HL-60 (cell line): Measurements from ENCODE around the gene NTRK2.

Source experiments
- GABPA ChIP-seq: IDR thresholded peaks from 2 replicates; pipeline ENCODE4 v1.6.1; 2012; ENCODE audit warnings: low read depth
- POLR2AphosphoS5 ChIP-seq: IDR thresholded peaks from 2 replicates; pipeline ENCODE4 v1.6.1; 2012; ENCODE audit warnings: low read depth
- SPI1 ChIP-seq: IDR thresholded peaks from 2 replicates; pipeline ENCODE4 v1.6.1; 2012; ENCODE audit warnings: low read depth, mild to moderate bottlenecking, borderline replicate concordance
- TF ChIP-seq, protein P1 (sequence below): IDR thresholded peaks from one replicate; pipeline ENCODE4 v1.5.1; 2011; ENCODE audit warnings: low read length, control low read depth, inconsistent platforms; ENCODE audit not compliant: insufficient read depth
- TF ChIP-seq, protein P2 (sequence below): IDR thresholded peaks from 2 replicates; pipeline ENCODE4 v1.6.1; 2012; ENCODE audit warnings: low read depth; ENCODE audit not compliant: insufficient replicate concordance

- TF ChIP-seq, protein P1, sequence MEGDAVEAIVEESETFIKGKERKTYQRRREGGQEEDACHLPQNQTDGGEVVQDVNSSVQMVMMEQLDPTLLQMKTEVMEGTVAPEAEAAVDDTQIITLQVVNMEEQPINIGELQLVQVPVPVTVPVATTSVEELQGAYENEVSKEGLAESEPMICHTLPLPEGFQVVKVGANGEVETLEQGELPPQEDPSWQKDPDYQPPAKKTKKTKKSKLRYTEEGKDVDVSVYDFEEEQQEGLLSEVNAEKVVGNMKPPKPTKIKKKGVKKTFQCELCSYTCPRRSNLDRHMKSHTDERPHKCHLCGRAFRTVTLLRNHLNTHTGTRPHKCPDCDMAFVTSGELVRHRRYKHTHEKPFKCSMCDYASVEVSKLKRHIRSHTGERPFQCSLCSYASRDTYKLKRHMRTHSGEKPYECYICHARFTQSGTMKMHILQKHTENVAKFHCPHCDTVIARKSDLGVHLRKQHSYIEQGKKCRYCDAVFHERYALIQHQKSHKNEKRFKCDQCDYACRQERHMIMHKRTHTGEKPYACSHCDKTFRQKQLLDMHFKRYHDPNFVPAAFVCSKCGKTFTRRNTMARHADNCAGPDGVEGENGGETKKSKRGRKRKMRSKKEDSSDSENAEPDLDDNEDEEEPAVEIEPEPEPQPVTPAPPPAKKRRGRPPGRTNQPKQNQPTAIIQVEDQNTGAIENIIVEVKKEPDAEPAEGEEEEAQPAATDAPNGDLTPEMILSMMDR: no peak
- TF ChIP-seq POLR2AphosphoS5: no peak
- TF ChIP-seq, protein P2, sequence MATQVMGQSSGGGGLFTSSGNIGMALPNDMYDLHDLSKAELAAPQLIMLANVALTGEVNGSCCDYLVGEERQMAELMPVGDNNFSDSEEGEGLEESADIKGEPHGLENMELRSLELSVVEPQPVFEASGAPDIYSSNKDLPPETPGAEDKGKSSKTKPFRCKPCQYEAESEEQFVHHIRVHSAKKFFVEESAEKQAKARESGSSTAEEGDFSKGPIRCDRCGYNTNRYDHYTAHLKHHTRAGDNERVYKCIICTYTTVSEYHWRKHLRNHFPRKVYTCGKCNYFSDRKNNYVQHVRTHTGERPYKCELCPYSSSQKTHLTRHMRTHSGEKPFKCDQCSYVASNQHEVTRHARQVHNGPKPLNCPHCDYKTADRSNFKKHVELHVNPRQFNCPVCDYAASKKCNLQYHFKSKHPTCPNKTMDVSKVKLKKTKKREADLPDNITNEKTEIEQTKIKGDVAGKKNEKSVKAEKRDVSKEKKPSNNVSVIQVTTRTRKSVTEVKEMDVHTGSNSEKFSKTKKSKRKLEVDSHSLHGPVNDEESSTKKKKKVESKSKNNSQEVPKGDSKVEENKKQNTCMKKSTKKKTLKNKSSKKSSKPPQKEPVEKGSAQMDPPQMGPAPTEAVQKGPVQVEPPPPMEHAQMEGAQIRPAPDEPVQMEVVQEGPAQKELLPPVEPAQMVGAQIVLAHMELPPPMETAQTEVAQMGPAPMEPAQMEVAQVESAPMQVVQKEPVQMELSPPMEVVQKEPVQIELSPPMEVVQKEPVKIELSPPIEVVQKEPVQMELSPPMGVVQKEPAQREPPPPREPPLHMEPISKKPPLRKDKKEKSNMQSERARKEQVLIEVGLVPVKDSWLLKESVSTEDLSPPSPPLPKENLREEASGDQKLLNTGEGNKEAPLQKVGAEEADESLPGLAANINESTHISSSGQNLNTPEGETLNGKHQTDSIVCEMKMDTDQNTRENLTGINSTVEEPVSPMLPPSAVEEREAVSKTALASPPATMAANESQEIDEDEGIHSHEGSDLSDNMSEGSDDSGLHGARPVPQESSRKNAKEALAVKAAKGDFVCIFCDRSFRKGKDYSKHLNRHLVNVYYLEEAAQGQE: no peak
- TF ChIP-seq SPI1: no peak
- no peak for TF ChIP-seq GABPA
These were observed 351.3 kb downstream of the NTRK2 start for GRCh38 chr9:85020791-85021190.
